GM19023 (cell line): ENCODE results near the gene ANO2.
"Not testable (repeated sequence)": the region's sequence is repeated elsewhere in the genome, so short reads cannot be mapped to it uniquely, and the experiment has no call there.

Experiments used
- ATAC-seq: cut with Tn5 transposase; IDR thresholded peaks from one replicate; pipeline ENCODE4 v1.9.1; 2021; ENCODE audit warnings: mild to moderate bottlenecking, moderate library complexity; ENCODE audit not compliant: unreplicated experiment

The ANO2 gene

GRCh38 chr12:5830111-5830510, 114.9 kb downstream of the ANO2 start:
- ATAC-seq: no peak

- ATAC-seq: no peak
Measured at GRCh38 chr12:5827591-5827990, 117.5 kb downstream of the ANO2 start.

- ATAC-seq: not testable (repeated sequence)
Measured at GRCh38 chr12:5825761-5826160, 119.3 kb downstream of the ANO2 start.

- not testable (repeated sequence) for ATAC-seq
Measured at GRCh38 chr12:5818877-5819276, 126.2 kb downstream of the ANO2 start.

- ATAC-seq: no peak
Measured at GRCh38 chr12:5817246-5817645, 127.8 kb downstream of the ANO2 start.

GRCh38 chr12:5809586-5809985, 135.5 kb downstream of the ANO2 start:
- no peak for ATAC-seq

GRCh38 chr12:5808981-5809380, 136.1 kb downstream of the ANO2 start:
- ATAC-seq: no peak

GRCh38 chr12:5807514-5808219, 137.4 kb downstream of the ANO2 start:
- ATAC-seq: no peak

- ATAC-seq: no peak
Measured at GRCh38 chr12:5807090-5807414, 138.0 kb downstream of the ANO2 start.

GRCh38 chr12:5806371-5807089, 138.5 kb downstream of the ANO2 start:
- ATAC-seq: no peak

GRCh38 chr12:5803532-5803931, 141.5 kb downstream of the ANO2 start:
- ATAC-seq: no peak

GRCh38 chr12:5798242-5799015, 146.6 kb downstream of the ANO2 start:
- no peak for ATAC-seq

GRCh38 chr12:5797661-5798060, 147.4 kb downstream of the ANO2 start:
- no peak for ATAC-seq

GRCh38 chr12:5796959-5797225, 148.2 kb downstream of the ANO2 start:
- ATAC-seq: no peak

GRCh38 chr12:5796171-5796958, 148.7 kb downstream of the ANO2 start:
- ATAC-seq: no peak

GRCh38 chr12:5794156-5794555, 150.9 kb downstream of the ANO2 start:
- ATAC-seq: no peak

- ATAC-seq: no peak
Measured at GRCh38 chr12:5792343-5792742, 152.7 kb downstream of the ANO2 start.

- ATAC-seq: no peak
Measured at GRCh38 chr12:5789469-5789968, 155.5 kb downstream of the ANO2 start.

- ATAC-seq: no peak
Measured at GRCh38 chr12:5787828-5788227, 157.2 kb downstream of the ANO2 start.

GRCh38 chr12:5785601-5786000, 159.5 kb downstream of the ANO2 start:
- no peak for ATAC-seq

GRCh38 chr12:5784462-5785130, 160.5 kb downstream of the ANO2 start:
- no peak for ATAC-seq
